SK-N-MC (cell line): ENCODE data around the gene RNF212B.

Experiments used
- EZH2 ChIP-seq: fragments of 200-600 bp; sonication (generic); IDR thresholded peaks from one replicate; pipeline ENCODE4 v1.6.1; 2017; ENCODE audit warnings: antibody characterized with exemption
- FOXP2 ChIP-seq: optimal IDR thresholded peaks from 2 replicates; pipeline ENCODE3; 2011; ENCODE audit warnings: mild to moderate bottlenecking, moderate library complexity; ENCODE audit not compliant: insufficient read depth; ENCODE audit errors: extremely low read length, control extremely low read depth
- POLR2AphosphoS5 ChIP-seq: IDR thresholded peaks from 2 replicates; pipeline ENCODE4 v1.6.1; 2012; ENCODE audit warnings: mild to moderate bottlenecking, low read depth, low read length, borderline replicate concordance

- TF ChIP-seq EZH2, result no peak
- no peak for TF ChIP-seq POLR2AphosphoS5
- no peak for TF ChIP-seq FOXP2
Observed at GRCh38 chr14:23319746-23320583, 82.2 kb downstream of the RNF212B start.
